T47D (cell line): ENCODE data around the gene SDK1.

Experiments used
- DNase-seq, 2 experiments: peaks; one replicate each; pipeline versions ENCODE4 v3.0.0 to v3.0.0-alpha.2; 2011 to 2012; ENCODE audit warnings: low read depth in 1 of 2, low spot score in 1 of 2
- JUND ChIP-seq: IDR thresholded peaks from 2 replicates; pipeline ENCODE4 v1.6.1; 2012; ENCODE audit warnings: low read depth
- in situ Hi-C: cut with HindIII; loops from 2 replicates; pipeline ENCODE4 v1.10.0; 2016; ENCODE audit warnings: low sequenced_read_pairs, low pct_unique_long_range_greater_than_20kb

SDK1 gene, protein sequence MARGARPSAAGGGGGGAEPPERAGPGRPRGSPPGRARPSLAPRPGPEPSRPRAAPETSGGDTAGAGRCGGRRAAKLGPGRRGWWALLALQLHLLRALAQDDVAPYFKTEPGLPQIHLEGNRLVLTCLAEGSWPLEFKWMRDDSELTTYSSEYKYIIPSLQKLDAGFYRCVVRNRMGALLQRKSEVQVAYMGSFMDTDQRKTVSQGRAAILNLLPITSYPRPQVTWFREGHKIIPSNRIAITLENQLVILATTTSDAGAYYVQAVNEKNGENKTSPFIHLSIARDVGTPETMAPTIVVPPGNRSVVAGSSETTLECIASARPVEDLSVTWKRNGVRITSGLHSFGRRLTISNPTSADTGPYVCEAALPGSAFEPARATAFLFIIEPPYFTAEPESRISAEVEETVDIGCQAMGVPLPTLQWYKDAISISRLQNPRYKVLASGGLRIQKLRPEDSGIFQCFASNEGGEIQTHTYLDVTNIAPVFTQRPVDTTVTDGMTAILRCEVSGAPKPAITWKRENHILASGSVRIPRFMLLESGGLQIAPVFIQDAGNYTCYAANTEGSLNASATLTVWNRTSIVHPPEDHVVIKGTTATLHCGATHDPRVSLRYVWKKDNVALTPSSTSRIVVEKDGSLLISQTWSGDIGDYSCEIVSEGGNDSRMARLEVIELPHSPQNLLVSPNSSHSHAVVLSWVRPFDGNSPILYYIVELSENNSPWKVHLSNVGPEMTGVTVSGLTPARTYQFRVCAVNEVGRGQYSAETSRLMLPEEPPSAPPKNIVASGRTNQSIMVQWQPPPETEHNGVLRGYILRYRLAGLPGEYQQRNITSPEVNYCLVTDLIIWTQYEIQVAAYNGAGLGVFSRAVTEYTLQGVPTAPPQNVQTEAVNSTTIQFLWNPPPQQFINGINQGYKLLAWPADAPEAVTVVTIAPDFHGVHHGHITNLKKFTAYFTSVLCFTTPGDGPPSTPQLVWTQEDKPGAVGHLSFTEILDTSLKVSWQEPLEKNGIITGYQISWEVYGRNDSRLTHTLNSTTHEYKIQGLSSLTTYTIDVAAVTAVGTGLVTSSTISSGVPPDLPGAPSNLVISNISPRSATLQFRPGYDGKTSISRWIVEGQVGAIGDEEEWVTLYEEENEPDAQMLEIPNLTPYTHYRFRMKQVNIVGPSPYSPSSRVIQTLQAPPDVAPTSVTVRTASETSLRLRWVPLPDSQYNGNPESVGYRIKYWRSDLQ (N-terminal part only)

DNA sequence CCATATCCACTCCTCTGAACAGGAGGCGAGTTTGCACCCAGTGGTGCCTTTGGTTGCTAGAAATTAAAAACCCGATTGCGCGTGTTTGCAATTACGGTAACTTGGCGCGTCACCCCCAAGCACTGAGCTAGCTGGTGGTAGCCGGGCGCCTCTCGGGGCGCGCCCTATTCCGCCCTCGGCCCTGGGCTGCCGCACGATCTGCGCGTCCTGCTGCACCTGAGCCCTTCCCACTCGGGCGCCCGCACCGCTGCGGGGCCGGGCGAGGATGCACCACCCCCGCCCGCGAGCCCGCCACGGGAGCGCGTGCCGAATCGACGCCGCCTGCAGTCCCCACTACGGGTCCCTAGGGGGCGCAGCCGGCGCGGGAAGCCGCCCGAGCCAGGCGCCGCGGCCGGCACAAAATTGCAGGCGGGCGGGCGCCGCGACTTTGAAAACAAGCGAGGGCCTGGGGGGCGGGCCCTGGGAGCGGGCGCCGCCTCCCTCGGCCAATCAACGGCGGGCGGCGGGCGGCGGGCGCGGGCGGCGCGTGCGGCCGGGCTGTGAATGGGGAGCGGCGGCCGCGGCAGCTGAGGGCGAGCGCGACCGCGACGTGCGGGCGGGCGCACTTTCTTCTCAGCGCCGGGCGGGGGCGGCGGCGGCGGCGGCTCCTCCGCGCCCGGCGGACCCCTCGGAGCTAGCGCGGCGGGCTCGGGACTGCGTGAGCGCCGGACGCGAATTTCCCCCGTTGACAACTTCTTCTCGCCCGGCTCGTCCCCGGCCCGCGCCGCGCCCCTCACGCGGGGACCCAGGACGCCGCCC is at the start of gene SDK1:
Gene SDK1 (plus strand): TSS at position 602 of the 798 bp plus-strand sequence. CDS start 335 bp downstream, outside the sequence.
- no peak for TF ChIP-seq JUND
- peak; percentile 88 to 97 for DNase-seq
- in situ Hi-C loops = no loop called here

DNA sequence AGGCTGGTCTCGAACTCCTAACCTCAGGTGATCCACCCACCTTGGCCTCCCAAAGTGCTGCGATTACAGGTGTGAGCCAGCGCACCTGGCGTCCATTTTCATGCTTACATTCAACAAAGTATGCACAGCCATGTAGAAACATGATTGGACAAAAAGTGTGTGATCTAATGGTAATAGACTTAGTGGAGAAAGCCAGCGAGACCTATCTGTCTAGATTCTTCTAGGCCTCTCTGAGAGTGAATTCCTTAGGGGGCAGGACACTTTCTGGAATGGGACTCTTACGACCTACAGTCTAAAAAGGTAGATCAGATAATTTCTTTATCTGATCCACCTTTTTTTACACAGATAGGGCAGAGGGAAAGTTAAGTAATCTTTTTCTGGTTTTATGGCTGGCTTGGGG is 46.3 kb upstream of the SDK1 start:
- TF ChIP-seq JUND = no peak
- in situ Hi-C loops = no loop called here
- no peak for DNase-seq

DNA sequence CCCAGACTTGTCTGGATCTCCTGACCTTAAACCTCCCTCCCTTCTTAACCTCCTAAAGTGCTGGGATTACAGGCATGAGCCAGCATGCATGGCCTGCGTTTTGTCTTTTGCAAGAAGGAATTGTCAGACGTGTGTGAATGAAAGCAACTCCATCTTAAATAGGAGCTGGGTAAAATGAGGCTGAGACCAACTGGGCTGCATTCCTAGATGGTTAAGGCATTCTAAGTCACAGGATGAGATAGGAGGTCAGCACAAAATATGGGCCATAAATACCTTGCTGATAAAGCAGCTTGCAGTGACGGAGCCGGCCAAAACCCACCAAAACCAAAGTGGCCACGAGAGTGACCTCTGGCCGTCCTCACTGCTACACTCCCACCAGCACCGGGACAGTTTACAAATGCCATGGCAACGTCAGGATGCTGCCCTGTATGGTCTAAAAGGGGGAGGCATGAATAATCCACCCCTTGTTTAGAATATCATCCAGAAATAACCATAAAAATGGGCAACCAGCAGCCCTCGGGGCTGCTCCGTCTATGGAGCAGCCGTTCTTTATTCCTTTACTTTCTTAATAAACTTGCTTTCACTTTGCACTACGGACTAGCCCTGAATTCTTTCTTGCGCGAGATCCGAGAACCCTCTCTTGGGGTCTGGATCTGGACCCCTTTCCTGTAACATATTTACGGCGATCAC is 41.2 kb upstream of the SDK1 start:
- TF ChIP-seq JUND = no peak
- no peak for DNase-seq
- in situ Hi-C loops = no loop called here

DNA sequence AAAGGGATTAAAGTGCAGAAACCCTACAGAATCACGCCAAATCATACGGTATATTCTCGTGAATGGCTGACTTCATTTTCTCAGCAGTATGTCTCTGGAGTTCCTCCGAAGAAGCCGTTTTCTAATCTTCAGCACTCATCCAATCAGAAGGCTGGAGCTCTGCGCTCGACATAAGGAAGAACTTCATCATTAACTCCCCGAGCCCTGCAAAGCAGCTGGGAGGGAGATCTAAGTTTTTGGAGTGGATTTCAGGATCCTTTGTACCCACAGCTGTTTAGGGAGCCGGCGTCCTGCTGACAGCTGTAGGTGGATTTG is 40.7 kb upstream of the SDK1 start:
- peak; percentile 61 to 67 for DNase-seq
- in situ Hi-C loops = no loop called here
- TF ChIP-seq JUND = no peak

DNA sequence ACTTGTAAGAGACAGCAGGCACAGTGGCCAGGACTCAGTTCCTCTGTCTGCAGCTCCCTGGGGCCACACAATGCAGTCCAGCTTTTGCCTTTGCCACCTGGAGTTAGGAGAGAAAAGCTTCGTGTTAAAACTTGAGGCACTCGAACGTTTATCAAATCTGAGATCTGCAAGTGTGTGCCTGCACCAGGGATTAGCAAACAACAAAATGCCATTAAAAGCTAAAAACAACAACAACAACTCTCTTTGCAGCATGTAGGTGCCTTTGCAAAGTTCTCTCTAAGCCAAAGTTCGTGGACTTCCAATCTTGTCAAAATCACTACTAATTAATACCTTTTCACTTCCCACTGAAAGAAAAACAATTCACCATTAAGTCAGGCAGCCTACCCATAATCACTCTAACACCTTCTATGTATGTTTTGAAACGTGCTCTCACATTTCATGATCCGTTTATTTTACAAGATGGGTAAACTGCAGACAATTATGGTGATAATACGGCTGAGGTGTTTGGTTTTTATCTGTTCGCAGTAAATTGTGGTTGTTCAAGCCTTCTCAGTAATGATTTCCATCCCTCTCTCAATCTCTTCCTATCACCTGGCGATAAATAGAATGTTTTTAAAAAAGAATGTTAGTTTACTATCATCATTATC is 36.2 kb upstream of the SDK1 start:
- no peak for TF ChIP-seq JUND
- no peak for DNase-seq
- in situ Hi-C loops = no loop called here

DNA sequence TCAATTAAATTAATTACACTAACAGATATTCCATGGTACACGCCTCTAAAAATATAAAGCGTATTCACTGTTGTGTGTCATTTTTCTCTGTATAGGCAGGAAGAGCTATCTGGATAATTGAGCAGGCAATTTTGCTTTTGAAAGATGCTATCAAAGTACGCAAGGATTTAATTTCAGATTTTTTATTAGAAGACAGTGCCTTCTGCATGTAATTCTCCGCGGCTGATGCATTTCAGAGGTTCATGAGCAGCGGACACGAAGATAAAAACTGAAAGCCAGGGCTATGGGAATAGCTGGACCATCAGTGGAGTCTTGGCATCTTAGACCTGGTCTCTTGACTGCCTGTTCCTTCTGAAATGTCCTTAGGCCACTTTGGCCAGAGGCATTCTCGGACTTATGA is 35.7 kb upstream of the SDK1 start:
- in situ Hi-C loops = no loop called here
- no peak for TF ChIP-seq JUND
- no peak for DNase-seq

DNA sequence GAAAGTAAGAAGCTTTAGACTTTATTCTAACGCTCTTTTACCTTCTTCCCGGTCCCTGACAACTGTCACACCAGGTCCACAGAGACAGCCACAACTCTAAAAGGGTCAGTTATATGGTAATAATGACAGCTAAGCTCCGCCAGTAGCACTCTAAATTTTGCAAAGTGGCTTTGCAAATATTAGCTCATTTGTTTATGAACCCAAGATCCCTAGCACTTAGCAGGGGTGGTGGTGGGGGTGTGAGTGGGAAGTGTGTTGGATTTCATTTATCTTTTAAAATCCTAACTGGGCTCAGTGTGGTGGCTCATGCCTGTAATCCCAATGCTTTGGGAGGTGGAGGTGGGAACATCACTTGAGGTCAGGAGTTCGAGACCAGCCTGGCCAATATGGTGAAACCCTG is 34.8 kb upstream of the SDK1 start:
- no peak for TF ChIP-seq JUND

DNA sequence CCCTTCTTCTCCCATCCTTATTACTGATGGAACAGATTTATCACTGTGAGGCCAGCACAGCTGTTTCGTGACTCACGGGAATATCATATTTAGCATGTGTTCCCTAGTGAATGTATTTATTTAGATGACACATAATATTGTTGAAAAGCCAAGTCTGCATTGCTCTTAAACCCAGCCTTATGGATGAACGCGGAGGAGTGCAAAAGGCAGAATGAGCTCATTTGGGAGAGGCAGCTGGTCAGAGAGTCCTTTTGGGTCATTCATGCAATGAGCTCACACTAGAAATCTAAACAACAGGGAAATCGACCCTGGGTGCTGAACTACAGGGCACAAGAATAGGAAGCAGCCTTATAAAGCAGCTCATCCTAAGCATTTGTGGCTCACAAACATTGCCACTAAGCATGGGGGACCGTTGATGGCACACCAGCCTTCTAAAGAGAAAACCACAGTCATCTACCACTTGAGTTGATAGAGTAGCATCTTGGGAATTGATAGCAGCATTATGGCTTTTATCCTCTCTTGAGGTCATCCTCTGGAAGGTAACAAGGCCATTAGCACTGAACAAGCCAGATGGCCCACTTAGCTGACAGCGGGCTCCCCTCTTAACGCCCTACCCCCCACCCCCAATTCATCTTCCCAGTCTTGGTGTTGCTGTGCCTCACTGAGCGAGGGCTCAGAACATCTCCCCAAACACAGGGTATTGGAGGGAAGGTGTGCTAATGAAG is 32.9 kb upstream of the SDK1 start:
- DNase-seq = no peak
- in situ Hi-C loops = no loop called here
- no peak for TF ChIP-seq JUND

More for the DNA sequence above, 34.8 kb upstream of the SDK1 start:
- in situ Hi-C loops = no loop called here
- DNase-seq = no peak

DNA sequence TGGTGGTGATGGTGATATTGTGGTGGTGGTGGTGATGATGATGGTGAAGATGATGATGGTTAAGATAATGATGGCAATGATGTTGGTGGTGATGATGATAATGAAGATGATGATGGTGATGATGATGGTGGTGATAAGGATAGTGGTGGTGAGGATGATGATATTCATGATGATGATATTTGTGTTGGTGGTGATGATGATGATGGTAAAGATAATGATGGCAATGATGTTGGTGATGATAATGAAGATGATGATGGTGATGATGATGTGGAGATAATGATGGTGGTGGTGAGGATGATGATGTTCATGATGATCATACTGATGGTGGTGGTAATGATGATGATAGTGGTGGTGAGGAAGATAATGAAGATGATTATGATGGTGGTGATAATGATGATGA is 30.7 kb upstream of the SDK1 start:
- in situ Hi-C loops = no loop called here
- no peak for TF ChIP-seq JUND
- DNase-seq = no peak

DNA sequence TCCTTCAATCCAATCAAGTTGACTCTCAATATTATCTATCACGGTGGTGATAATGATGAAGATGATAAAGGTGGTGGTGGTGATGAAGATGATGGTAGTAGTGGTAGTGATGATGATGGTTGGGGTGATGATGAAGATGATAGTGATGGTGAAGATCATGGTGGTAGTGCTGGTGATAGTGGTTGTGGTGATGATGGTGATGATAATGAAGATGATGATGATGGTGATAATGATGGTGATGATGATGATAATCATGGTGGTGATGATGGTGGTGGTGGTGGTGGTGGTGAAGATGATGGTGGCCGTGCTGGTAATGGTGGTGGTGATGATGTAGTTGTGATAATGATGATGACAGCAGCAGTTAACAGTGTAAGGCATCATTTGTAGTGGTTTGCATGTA is 29.8 kb upstream of the SDK1 start:
- no peak for TF ChIP-seq JUND

DNA sequence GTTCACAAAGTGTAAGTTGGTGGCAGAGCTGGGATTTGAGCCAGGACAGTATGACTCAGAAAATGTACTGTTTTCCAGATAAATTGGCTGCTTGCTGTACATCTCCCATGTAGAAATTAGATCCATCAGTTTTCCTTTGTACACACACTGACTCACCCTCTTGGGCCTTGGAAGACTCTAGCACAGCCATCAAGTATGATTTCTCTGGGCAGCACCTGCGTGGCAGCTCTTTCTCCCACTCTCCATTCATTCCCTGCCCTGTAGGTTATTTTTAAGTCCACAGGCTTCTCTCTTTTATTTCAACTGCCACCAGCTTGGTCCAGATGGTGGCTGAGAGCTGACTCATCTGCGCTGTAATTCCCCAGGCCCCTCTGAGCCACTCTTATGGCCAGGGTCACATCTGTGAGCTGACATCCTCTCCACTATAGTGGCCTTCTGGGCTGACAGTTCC is 28.3 kb upstream of the SDK1 start:
- in situ Hi-C loops = no loop called here
- DNase-seq = no peak
- no peak for TF ChIP-seq JUND

More for the DNA sequence above, 29.8 kb upstream of the SDK1 start:
- DNase-seq = no peak
- in situ Hi-C loops = no loop called here
